ENCODE measurements around the gene NPAS3.

Gene NPAS3

DNA sequence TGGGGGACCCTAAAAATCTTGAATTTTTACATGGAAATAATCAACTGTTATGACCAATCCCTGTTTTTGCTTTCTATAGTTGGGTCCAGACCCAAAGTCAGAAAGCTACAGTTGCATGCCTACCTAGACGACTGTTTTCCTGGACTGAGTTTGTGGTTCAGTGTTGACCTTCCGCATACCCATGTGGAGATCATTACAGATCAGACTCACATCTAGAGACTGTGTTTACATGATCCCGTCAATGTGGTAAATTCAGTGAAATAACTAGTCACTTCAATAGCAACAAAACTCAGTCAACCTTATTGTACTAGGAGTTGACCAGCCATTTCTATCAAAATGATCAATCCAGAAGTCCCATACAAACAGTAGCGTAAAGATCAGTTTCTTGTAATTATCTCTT lies 754.6 kb downstream of the NPAS3 start:
- DNase-seq (ENCODE audit: low read depth), result no peak
- no peak overlapping the region for H3K4me3 ChIP-seq (ENCODE audit: low read depth, low read length)

DNA sequence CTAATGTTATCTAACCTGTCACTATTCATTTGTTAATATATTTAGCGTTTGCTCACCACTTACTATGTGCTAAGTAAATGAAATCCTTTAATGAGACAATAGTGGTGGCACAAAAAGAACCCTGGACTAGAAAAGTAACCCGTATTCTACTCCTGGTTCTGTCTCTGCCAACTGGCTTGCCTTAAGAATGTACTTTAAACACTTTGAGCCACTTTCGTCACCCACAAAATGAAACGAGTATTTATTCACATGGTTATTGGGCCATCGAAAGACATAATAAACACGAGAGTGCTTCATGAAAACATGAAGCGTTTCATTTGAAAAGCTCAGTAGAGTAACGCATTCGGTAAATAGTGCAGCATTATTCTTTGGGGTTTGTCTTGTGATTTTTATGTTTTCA lies 757.5 kb downstream of the NPAS3 start:
- H3K4me3 ChIP-seq (ENCODE audit: low read depth, low read length), result no peak overlapping the region
- no peak for DNase-seq (ENCODE audit: low read depth)

- DNase-seq (ENCODE audit: low read depth), result no peak
- H3K4me3 ChIP-seq (ENCODE audit: low read depth, low read length), result no peak overlapping the region
Measured at GRCh38 chr14:33699300-33699983, 760.8 kb downstream of the NPAS3 start.

DNA sequence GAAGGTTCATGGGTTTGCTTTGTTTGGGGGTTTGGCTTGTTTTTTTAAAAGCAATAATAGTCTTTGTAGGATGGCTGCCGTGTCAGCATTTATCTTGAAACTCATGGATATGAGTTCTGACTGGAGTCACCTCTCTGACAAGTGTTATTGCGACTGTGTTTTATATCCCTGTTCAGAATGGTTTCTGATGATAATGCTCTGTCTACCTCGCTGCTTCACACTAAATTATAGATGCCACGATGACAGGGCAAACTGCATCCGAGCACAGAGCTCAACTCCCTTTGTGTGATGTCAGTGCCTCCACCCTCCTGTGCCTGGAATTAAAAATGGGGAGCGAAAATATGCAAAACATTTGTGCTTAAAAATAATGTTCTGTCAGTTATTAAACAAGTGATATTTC lies 761.4 kb downstream of the NPAS3 start:
- H3K4me3 ChIP-seq (ENCODE audit: low read depth, low read length), result no peak overlapping the region
- no peak for DNase-seq (ENCODE audit: low read depth)

DNA sequence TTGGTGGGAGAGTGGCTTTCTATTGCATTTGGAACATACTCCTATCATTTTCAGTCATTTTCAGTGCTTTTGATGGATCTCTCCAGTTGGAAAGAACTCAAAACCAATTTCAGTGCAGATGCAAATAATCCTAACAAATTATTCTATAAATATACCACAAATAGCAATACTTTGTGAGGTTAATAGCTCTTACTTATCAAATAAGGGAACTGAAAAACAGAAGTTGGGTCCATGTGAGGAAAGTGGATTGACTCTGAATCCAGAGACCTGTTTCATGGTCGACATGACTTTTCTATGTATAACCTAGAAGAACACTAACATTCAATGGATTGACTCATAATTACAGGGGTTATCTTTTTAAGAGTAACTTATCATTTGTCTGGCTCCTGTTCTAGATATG lies 763.6 kb downstream of the NPAS3 start:
- DNase-seq (ENCODE audit: low read depth), result no peak

GRCh38 chr14:33704481-33704880 lies 765.8 kb downstream of the NPAS3 start:
- H3K4me3 ChIP-seq (ENCODE audit: low read depth, low read length), result no peak overlapping the region
- DNase-seq (ENCODE audit: low read depth), result no peak

More for the DNA sequence above, 763.6 kb downstream of the NPAS3 start:
- H3K4me3 ChIP-seq (ENCODE audit: low read depth, low read length), result no peak overlapping the region

DNA sequence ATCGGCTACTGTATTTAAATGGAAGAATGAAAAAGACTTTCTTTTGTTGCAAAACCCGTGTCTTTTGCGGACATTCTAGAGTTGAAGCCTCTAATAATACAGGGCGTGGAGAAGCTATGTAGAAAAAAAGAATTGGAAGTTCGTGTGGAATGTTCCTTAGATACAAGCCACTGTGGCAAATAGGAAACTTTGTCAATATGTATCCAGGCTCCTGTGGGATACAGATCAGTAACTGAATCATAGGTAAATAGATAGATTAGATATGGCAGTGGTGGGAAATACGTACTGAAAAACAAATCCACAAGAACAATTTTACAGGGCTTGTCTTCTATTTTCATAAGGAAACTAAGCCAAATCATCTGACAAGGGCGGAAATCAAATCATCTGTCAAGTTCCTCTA lies 766.8 kb downstream of the NPAS3 start:
- no peak overlapping the region for H3K4me3 ChIP-seq (ENCODE audit: low read depth, low read length)
- no peak for DNase-seq (ENCODE audit: low read depth)

DNA sequence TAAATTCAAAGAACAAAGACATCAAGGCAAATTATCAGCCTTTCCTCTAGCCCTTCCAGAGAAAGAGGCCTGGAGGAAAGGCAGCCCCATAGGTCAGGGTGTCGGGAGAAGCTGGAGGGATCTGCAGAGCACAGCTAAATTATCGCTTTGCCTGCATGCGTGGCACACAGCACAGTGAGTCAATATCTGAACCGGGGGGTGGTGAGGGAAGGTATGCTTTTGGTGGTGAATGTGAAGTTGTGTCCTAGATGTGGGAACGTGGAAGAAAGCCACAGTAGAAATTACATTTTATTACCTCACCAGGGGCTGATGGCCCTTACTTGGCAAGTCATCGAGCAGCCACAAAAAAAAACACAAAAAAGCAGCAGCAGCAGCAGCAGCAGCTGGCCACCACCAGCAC lies 769.0 kb downstream of the NPAS3 start:
- DNase-seq (ENCODE audit: low read depth), result no peak
- no peak overlapping the region for H3K4me3 ChIP-seq (ENCODE audit: low read depth, low read length)

DNA sequence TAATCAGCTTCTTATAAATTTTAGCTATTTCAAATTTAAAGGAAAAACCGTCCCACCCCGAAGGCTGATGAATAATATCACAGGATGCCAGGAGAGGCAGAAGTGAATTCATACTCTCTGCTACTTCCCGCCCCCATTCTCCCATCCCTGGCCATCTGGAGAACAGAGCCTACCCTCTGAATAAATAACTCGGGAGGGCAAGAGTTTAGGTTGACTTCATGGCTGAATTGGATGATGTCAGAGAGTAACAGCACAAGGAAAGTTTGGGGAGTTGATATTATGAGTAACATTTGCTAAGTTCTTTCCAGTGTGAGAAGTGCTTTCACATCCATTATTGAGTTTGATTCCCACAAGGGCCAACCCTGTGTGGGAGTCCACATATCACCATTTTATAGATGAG lies 770.6 kb downstream of the NPAS3 start:
- no peak overlapping the region for H3K4me3 ChIP-seq (ENCODE audit: low read depth, low read length)
- no peak for DNase-seq (ENCODE audit: low read depth)

DNA sequence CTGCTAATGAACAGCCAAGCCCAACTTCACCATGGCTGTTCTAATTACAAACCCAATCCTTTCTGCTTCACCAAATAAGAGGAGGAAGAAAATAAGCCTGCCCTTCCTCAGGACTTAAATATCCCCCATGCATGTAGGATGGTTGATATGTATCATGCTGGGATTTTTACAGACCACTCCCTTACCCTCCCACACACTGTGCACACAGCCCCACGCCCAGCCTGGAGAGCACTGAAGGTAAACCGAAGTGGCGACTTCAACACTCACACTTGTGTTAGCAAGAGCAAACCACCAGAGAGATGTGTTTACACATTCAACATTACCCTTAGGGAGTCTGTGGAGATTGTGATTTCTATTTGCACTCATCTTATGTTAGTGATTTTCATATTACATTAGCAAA lies 771.0 kb downstream of the NPAS3 start:
- no peak overlapping the region for H3K4me3 ChIP-seq (ENCODE audit: low read depth, low read length)
- no peak for DNase-seq (ENCODE audit: low read depth)

DNA sequence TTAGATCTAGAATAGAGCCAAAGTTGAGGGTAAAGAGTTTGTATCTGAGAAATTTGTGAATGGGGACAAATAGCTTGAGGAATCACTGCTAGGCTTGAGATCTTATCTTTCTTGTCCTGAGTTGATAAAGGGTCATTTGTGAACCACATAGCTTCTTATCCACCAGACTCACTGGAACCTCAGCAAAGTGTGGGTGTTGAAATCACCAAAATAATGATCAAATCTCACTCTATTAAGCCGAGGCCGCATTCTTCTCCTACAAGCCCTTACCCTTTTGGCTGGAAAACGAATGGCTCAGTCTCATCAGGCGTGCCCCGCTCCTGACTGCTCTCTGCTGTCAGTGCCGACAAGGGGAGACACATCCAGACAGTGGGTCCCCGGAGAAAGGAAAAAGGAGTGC lies 771.6 kb downstream of the NPAS3 start:
- H3K4me3 ChIP-seq (ENCODE audit: low read depth, low read length), result no peak overlapping the region
- DNase-seq (ENCODE audit: low read depth), result no peak

- no peak overlapping the region for H3K4me3 ChIP-seq (ENCODE audit: low read depth, low read length)
- DNase-seq (ENCODE audit: low read depth), result no peak
Measured at GRCh38 chr14:33711194-33711593, 772.5 kb downstream of the NPAS3 start.

DNA sequence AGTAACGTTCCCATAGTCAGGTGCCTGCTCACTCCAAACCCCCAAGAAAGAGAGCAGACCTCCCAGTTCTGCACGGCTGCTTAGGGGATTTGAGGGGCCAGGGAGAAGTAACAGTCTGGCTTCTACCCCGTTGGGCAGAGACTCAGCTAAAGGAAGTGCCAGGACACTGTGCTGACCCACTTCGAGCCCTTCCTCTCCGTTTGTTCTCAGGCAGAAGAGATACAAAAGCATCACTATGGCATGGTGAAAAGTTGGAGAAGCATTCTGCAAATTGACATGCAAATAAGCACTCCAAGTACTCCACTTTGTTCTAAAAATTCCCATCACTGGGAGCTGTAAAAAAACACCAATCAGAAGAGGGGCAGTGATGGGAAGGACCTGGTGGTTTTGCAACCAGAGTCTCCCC lies 773.1 kb downstream of the NPAS3 start:
- H3K4me3 ChIP-seq (ENCODE audit: low read depth, low read length), result no peak overlapping the region
- DNase-seq (ENCODE audit: low read depth), result no peak

DNA sequence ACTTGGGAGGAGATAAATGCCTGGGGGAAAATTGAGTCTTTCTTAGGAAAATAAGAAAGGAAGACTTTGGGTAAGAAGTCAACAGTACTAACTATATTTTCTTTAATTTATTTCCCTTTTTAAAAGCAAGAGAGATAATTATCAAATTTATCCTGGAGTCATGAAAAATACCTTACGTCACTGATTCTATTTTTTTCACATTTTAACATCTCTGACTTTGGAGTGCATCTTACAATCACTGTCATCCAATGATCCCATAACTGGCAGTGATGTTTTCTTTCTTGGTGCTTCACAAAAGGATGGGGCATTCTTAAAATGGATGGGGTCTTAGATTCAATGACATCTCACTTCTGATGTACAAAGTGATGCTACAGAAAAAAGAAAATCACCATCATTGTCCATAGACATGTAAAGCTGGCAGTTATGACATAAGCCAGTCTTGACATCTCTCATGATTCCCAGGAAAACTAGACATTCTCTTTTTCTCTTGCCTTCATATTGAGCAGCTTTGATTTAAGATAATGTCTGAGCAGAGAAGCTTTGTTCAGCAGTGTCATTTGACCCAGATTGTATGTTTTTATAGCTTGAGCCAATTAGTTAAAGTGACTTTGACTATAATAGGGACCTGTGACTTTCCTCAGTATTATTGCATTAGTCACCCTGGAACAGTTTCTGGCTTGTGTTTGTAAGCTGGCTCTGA lies 776.0 kb downstream of the NPAS3 start:
- no peak for DNase-seq (ENCODE audit: low read depth)
- H3K4me3 ChIP-seq (ENCODE audit: low read depth, low read length), result no peak overlapping the region

DNA sequence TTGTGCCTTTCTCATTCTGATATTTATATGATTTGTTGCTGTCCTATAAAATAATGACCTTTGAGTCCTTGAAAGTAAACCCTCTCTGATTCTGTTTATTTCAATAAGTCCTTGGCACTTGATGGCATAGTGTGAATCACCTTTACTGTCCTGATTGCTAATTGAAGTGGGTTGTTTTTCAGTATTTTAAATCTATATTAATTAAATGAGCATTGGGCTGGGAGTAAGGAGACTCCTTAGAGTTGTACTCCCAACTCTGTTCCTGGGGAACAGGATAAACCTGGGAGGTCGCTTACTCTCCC lies 776.5 kb downstream of the NPAS3 start:
- DNase-seq (ENCODE audit: low read depth), result no peak
- no peak overlapping the region for H3K4me3 ChIP-seq (ENCODE audit: low read depth, low read length)

- no peak for DNase-seq (ENCODE audit: low read depth)
- H3K4me3 ChIP-seq (ENCODE audit: low read depth, low read length), result no peak overlapping the region
Measured at GRCh38 chr14:33716921-33717320, 778.2 kb downstream of the NPAS3 start.

- no peak overlapping the region for H3K4me3 ChIP-seq (ENCODE audit: low read depth, low read length)
- DNase-seq (ENCODE audit: low read depth), result no peak
Measured at GRCh38 chr14:33717866-33718265, 779.2 kb downstream of the NPAS3 start.

DNA sequence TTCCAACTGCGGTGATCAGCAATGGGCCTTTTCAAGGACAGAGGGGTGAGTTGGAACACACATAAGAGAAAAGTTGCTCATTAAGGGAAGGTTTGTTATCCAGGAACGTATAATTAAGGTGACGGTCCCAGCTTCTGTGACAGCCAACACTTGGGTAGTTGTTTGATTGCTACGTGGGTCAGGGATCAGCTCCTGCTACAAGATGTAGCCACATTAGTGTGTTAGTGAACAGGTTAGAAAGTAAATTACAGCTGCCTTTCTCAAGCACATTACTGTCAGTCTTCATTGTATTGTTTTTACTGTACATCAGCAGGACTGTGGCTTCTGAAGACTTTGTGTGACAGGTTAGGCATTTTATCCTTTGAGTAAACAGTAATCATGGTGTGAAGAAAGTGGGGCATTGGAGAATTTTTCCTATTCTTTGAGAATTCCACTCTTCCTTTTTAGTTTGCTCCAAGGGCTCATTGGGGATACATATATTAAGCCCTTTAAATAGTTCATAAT lies 781.7 kb downstream of the NPAS3 start:
- DNase-seq (ENCODE audit: low read depth), result no peak
- no peak overlapping the region for H3K4me3 ChIP-seq (ENCODE audit: low read depth, low read length)

DNA sequence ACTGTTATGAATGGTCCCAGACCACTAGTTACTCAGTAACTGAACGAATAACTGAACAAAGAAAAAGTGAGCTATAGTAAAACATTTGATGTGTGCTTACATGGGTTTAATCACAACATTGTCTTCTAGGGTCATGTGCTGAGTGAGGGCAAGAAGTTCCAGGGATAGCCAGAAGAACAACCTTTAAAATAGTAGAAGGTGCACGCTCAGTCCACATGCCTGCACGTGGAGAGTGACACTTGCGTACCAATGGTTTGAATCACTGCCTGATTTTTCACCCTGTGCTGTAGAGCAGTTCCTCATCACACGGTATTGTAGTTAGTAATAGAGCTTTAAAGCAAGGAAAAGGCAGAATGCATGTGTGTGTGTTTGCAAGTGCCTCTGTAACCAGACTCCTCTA lies 788.0 kb downstream of the NPAS3 start:
- no peak overlapping the region for H3K4me3 ChIP-seq (ENCODE audit: low read depth, low read length)
- no peak for DNase-seq (ENCODE audit: low read depth)

- DNase-seq (ENCODE audit: low read depth), result no peak
- H3K4me3 ChIP-seq (ENCODE audit: low read depth, low read length), result no peak overlapping the region
Measured at GRCh38 chr14:33727606-33728005, 788.9 kb downstream of the NPAS3 start.

DNA sequence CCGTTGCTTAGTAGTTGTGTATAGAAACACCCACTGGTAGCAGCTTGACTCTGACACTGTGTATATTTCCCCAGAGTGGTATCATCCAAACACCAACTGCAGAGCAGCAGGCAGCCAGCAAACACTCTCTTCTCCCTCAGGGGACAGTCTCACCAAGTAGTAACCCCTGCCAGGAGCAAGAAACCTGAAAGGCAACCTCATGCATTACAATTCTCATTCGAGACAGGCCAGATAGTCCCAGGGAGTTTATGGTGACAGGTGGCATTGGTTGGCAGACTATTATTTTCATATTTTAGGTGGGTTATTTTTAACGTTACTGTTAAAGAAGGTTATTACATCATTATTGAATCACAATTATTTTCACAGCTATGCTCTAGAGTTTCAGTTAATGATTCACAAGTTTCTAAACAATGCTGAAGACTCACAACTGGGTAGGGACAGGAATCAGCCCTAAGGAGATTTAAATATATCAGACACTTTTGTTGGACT lies 789.4 kb downstream of the NPAS3 start:
- no peak for DNase-seq (ENCODE audit: low read depth)
- H3K4me3 ChIP-seq (ENCODE audit: low read depth, low read length), result no peak overlapping the region

Measured in skeletal muscle cell (primary cell).